Esophagus squamous epithelium (tissue), 5 donors: ENCODE measurements around the gene KIF2A. TPM values are rescaled to one million over a fixed set of nuclear protein-coding genes. Genes with fewer than 3 reads are reported as not detected.

Experiments
- DNase-seq: peaks from one replicate; lab custom pipeline; 2025; lab: John Stamatoyannopoulos, UW
- H3K27ac ChIP-seq, 4 donors: fragments of 200-600 bp; sonication (generic); one replicate each; pipeline ENCODE4 v1.5.1; 2016 to 2019; ENCODE audit warnings: mild to moderate bottlenecking in 1 of 4
- H3K27me3 ChIP-seq, 4 donors: fragments of 200-600 bp; sonication (generic); 1 replicate in 3 of 4; 2 replicates in 1 of 4; pipeline versions ENCODE4 v1.5.1 to v1.6.0; 2017 to 2021; ENCODE audit warnings: antibody characterized with exemption in 1 of 4
- H3K36me3 ChIP-seq, 3 donors: fragments of 200-600 bp; sonication (generic); one replicate each; pipeline ENCODE4 v1.5.1; 2016 to 2019
- H3K4me1 ChIP-seq, 3 donors: fragments of 200-600 bp; sonication (generic); one replicate each; pipeline ENCODE4 v1.5.1; 2017 to 2019
- H3K4me3 ChIP-seq, 4 donors: fragments of 200-600 bp; sonication (generic); 1 replicate in 3 of 4; 2 replicates in 1 of 4; pipeline ENCODE4 v1.5.1; 2016 to 2019; ENCODE audit warnings: mild to moderate bottlenecking in 2 of 4, moderate library complexity in 1 of 4
- H3K9me3 ChIP-seq, 3 donors: fragments of 200-600 bp; sonication (generic); one replicate each; pipeline ENCODE4 v1.5.1; 2016 to 2019
- CTCF ChIP-seq, 6 experiments: fragments of 450-650 bp in 4 of 6; fragments of 200-600 bp in 2 of 6; sonication (generic) in 2 of 6; IDR thresholded peaks; one replicate each; pipeline ENCODE4 v1.5.1; 2016 to 2019; ENCODE audit warnings: antibody characterized with exemption in 6 of 6, mild to moderate bottlenecking in 4 of 6, moderate library complexity in 4 of 6
- POLR2A ChIP-seq, 4 donors: fragments of 450-650 bp; IDR thresholded peaks; one replicate each; pipeline ENCODE4 v1.6.1; 2017; ENCODE audit warnings: antibody characterized with exemption in 4 of 4, mild to moderate bottlenecking in 4 of 4, moderate library complexity in 3 of 4
- WGBS, 2 donors: methylation state at CpG; one replicate each; pipeline ENCODE4 v1.1.5; 2018; 5-methylcytosine and 5-hydroxymethylcytosine counted together
- intact Hi-C: fragments of 100-400 bp; cut with DNase I; formaldehyde crosslinking; loops from one replicate; pipeline ENCODE4 v1.15.0; 2022
- total RNA-seq, 4 donors: library from RNA; depleted of rRNA; stranded (reverse); fragments of >200 nt; gene quantifications; one replicate each; pipeline ENCODE4 v1.1.0, GENCODE V29; 2016
- donor health status: DM: yes; HTN: yes; CAD: no.

Gene KIF2A
- total RNA-seq, 4 donors from 2014 or later: 14.0 to 43.1 (median 26.4) TPM

DNA sequence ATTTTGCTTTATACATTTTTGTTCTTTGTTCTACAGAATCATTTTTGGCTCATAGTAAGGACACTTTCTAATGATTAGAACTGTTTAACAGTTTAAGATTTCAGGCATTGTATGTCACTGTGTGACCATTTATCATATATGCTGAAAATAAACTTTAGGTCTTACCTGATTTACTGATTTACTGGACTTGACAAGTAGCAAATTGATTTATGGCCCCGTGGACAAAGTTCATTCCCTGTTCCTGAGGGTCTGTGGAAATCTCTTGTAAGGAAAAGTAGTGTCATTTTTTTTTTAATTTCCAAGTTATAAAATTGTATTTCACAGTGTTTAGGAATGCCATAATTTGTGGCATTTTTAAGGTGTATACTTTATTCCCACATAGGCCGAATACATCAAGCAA lies 40.7 kb downstream of the KIF2A start:
- TF ChIP-seq CTCF (IDR thresholded peaks at IDR 0.05) (no peak), POLR2A (IDR thresholded peaks at IDR 0.05) (no peak)
- H3K27ac ChIP-seq: no peak overlapping the region
- H3K4me1 ChIP-seq: peaks cover 0 to 13% (median 2%) of the 10 kb centered on the region in 3 donors
- no peaks in the 10 kb centered on the region for H3K9me3 ChIP-seq
- H3K27me3 ChIP-seq: no peaks in the 10 kb centered on the region
- H3K36me3 ChIP-seq: peaks cover 4 to 43% (median 9%) of the 10 kb centered on the region in 3 donors
- intact Hi-C loops: no loop called here
- 93 to 100% methylated on average over 2 of the region's 2 CpGs for WGBS, 2 donors
- no peak overlapping the region for H3K4me3 ChIP-seq
- no peak for DNase-seq

DNA sequence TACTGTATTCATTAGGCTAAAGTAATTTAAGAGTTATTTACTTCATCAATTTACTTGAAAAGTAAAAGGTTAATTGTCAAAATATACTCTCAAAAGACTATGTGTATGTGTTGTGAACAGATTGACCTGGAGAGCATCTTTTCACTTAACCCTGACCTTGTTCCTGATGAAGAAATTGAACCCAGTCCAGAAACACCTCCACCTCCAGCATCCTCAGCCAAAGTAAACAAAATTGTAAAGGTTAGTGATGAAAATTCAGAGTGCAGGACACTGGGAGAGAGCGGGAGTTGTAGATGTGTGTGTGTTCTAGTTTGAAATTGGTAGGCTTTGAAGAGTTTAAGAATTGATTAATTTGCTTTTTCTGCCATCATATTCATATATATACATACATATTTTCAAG lies 41.9 kb downstream of the KIF2A start:
- no peak for TF ChIP-seq POLR2A (IDR thresholded peaks at IDR 0.05)
- no peak for TF ChIP-seq CTCF (IDR thresholded peaks at IDR 0.05)
- no peak overlapping the region for H3K27ac ChIP-seq
- peaks cover 0 to 9% (median 0%) of the 10 kb centered on the region in 3 donors for H3K4me1 ChIP-seq
- no peak for DNase-seq
- WGBS, 2 donors: 90 to 100% methylated on average over 1 of the region's 1 CpG
- H3K27me3 ChIP-seq: no peaks in the 10 kb centered on the region
- intact Hi-C loops: no loop called here
- H3K36me3 ChIP-seq: peaks cover 4 to 55% (median 9%) of the 10 kb centered on the region in 3 donors
- no peak overlapping the region for H3K4me3 ChIP-seq
- H3K9me3 ChIP-seq: no peaks in the 10 kb centered on the region

DNA sequence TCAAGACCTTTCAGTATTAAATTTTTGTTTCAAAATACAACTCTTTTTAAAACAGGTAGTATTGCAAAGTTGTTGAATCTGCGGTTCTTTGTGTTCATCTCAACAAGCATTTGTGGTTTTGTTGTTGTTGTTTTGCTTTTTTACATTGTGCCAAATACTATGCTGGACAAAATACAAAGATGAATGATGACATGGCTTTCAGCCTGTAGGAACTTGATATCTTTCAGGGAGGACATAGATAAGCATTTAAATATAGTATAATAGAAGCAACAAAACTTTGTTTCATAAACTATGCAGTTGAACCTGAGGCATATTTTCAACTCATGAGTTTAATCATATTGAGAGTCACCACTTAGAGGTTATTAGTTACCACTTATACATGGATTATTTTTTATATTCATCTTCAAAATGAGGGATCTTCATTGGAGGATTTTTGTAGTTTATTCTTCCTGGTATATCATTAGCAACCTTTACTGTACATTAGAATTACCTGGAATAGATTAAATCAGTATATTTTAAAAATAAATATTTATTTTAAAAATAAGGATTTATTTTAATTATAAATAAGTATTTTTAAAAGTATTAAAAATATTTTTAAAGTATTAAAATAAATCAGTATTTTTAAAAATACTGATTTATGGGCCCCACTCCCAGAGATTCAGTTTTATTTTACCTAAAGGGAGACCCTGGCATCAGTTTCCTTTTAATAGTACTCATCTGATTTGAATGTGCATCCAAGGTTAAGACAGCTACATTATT lies 42.9 kb downstream of the KIF2A start:
- Histone ChIP-seq H3K4me3 (no peak overlapping the region), H3K27ac (no peak overlapping the region), H3K27me3 (no peaks in the 10 kb centered on the region), H3K4me1 (peaks cover 0 to 4% (median 0%) of the 10 kb centered on the region in 3 donors), H3K9me3 (no peaks in the 10 kb centered on the region), H3K36me3 (peaks cover 4 to 64% (median 9%) of the 10 kb centered on the region in 3 donors)
- no peak for DNase-seq
- WGBS, 2 donors: 91 to 97% methylated on average over 1 of the region's 1 CpG
- intact Hi-C loops: no loop called here
- TF ChIP-seq POLR2A (IDR thresholded peaks at IDR 0.05): no peak
- no peak for TF ChIP-seq CTCF (IDR thresholded peaks at IDR 0.05)

- intact Hi-C loops: loop anchor here (10.0 kb wide), 1 partner anchor 139 kb away; no protein-coding TSS in a partner anchor
- TF ChIP-seq POLR2A (IDR thresholded peaks at IDR 0.05): no peak
- TF ChIP-seq CTCF (IDR thresholded peaks at IDR 0.05): peak in 5 of 6 experiments; percentile 58 to 79 (median 75)
- H3K4me1 ChIP-seq: peaks cover 0 to 6% (median 0%) of the 10 kb centered on the region in 3 donors
- H3K9me3 ChIP-seq: no peaks in the 10 kb centered on the region
- peaks cover 4 to 92% (median 15%) of the 10 kb centered on the region in 3 donors for H3K36me3 ChIP-seq
- no peak overlapping the region for H3K4me3 ChIP-seq
- no peaks in the 10 kb centered on the region for H3K27me3 ChIP-seq
- peak overlapping the region in 1 of 4 donors; percentile 28 for H3K27ac ChIP-seq
- DNase-seq: no peak
These were observed 48.2 kb downstream of the KIF2A start for GRCh38 chr5:62354028-62354874.

DNA sequence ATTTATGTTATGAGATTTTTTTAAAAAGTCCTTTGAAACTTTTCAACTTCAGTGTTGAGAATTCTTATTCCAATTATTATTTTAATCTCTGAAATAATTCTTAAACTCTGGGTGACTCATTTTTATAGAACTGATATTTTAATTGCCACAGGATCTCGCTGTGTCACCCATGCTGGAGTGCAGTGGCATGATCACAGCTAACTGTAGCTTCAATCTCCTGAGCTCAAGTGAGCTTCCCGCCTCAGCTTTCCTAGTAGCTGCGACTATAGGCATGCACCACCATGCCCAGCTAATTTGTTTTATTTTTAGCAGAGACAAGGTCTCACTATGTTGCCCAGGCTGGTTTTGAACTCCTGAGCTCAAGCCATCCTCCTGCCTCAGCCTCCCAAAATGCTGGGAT lies 56.7 kb downstream of the KIF2A start:
- DNase-seq: no peak
- no peaks in the 10 kb centered on the region for H3K9me3 ChIP-seq
- H3K4me1 ChIP-seq: no peaks in the 10 kb centered on the region
- intact Hi-C loops: no loop called here
- H3K27me3 ChIP-seq: no peaks in the 10 kb centered on the region
- H3K36me3 ChIP-seq: peaks cover 8 to 96% (median 33%) of the 10 kb centered on the region in 3 donors
- TF ChIP-seq CTCF (IDR thresholded peaks at IDR 0.05): no peak
- no peak for TF ChIP-seq POLR2A (IDR thresholded peaks at IDR 0.05)
- 96 to 97% methylated on average over 3 of the region's 3 CpGs for WGBS, 2 donors
- no peak overlapping the region for H3K4me3 ChIP-seq
- no peak overlapping the region for H3K27ac ChIP-seq
